Cerebellar cortex (tissue), 1 donor: Measurements from ENCODE around the gene PEX19.

ENCODE experiments used
- DNase-seq: peaks from one replicate; pipeline ENCODE4 v3.0.0-alpha.2; 2015; ENCODE audit warnings: low spot score

PEX19 gene

GRCh38 chr1:160277987-160278386, 6.9 kb downstream of the PEX19 start:
- no peak for DNase-seq

DNA sequence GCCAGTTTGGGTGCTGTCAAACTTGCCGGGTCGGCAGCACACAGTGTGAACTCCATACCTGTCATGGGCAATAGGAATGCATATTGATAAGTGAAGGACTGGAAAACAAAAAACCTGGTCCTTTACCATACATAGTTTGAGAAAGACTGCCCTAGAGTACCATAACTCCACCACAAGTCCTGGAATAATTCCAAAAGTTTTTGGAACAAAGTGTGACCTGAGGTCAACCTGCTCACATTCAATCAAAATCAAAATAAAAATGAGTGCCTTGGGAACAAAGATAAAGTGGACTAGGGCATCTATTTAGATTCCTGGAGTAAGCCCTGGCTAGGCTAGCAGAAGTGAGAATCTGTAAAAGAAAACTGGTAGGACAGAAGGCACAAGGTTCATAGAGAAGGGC, 7.6 kb downstream of the PEX19 start:
- DNase-seq, result no peak

DNA sequence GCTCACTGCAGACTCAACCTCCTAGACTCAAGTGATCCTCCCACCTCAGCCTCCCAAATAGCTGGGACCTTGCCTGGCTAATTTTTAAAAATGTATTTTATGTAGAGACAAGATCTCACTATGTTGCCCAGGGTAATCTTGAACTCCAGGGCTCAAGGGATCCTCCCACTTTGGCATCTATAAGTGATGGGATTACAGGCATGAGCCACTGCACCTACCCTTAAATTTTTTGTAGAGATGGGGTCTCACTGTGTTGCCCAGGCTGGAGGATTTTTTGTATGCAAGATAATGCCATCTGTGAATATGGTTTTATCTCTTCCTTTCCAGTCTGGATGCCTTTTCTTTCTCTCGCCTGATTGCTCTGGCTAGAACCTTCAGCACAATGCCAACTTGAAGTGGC, 13.9 kb downstream of the PEX19 start:
- no peak for DNase-seq

DNA sequence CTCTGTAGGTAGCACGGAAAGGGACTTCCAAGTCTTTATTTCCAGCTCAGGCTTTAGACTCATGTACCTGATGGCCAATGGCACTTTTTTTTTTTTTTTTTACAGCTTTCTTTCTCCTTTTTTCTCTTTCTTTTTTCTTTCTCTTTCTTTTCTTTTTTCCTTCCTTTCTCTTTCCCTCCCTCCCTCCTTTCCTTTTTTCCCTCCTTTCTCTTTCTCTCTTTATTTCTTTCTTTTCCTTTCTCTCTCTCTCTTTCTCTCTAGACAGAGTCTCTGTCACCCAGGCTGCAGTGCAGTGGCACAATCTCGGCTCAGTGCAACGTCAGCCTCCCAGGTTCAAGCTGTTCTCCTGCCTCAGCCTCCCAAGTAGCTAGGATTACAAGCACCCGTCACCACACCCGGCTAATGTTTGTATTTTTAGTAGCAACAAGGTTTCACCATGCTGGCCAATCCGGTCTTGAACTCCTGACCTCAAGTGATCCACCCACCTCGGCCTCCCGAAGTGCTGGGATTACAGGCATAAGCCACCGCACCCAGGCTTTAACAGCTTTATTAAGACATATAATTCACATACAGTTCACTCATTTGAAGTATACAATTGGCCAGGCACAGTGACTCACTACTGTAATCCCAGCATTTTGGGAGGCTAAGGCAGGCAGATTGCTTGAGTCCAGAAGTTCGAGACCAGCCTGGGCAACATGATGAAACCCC, 17.5 kb downstream of the PEX19 start:
- no peak for DNase-seq

DNA sequence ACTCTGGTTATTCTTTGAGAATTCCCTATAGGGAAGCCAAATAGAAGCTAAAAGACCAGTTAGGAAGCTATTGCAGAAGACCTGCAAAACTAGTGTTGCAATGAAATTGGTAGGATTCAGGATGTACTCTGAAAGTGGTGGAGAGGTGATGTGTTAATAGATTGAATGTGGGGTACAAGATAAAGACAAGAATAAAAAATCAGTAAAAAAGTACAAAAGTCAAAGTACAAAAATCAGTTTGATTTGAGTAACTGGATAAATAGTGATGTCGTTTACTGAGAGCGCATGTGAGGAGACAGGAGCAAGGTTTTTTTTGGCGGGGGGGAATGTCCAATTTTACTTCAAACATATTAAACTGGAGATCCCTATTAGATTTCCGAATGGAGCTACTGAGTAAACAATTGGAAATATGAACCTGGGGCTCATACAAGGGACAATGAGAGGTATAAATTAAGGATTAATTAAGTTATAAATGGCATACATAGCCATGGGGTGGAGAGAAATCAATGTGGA, 20.1 kb downstream of the PEX19 start:
- no peak for DNase-seq

DNA sequence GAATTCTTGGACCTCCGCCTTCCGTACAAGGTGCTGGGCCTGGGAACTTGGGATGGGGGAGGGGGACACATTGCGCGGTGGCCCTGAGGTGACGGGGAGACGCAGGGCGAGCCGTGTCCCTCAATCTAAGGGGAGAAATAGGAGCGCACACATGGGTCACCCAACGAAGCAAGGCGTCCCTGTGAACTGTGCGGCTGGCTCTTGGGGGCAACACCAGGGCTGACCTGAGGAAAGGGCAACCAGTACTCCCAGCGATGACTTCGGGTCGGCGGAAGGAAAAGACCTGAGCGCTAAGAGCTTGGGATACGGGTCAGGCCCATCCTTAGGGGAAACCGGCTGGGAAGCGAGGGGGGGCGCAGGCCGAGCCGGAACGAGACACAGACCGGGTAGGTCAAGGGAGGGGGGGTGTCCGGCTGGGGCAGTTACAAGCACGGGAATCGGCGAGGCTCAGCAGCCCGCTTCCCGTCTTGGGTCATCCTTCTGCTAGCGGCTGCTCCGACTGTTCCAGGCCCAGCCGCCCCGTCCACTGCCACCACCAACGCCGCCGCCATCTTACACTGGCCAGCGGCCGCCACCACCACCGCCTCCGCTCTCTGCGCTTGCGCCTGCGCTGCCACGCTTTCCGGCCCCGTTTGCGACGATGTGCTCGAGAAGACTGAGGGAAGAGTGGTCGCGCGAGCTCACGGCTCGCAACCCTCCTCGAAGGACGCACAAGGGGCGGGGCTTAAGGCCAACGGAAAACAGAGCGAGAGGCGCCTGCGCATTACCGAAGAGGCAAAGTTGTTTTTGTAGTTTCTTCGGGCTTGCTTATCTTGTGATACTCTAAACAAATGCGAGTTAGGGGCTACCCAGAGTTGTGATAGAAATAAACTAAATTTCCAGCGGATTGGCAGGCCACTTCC, 22.8 kb downstream of the PEX19 start, which contains the start of gene DCAF8:
TSS of gene DCAF8 (minus strand) at position 657 of the 902 bp plus-strand sequence. CDS start 18,541 bp downstream, outside the sequence.
- peak; percentile 97 for DNase-seq

DNA sequence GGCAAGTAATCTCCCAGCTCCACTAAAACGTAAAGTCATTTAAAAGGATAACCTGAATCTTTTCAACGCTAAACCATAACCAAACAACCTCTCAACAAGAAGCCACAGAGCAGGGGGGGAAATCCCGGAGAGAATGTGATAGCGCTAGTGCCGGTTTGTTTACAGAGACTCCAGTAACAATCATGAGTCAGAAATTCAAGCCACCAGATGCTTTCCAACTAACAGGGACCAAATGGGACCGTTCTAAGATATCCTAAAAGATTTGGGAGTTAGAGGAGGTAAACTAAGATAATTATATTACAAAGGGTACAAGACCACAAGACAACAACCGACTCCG, 23.4 kb downstream of the PEX19 start:
- peak; percentile 57 for DNase-seq

DNA sequence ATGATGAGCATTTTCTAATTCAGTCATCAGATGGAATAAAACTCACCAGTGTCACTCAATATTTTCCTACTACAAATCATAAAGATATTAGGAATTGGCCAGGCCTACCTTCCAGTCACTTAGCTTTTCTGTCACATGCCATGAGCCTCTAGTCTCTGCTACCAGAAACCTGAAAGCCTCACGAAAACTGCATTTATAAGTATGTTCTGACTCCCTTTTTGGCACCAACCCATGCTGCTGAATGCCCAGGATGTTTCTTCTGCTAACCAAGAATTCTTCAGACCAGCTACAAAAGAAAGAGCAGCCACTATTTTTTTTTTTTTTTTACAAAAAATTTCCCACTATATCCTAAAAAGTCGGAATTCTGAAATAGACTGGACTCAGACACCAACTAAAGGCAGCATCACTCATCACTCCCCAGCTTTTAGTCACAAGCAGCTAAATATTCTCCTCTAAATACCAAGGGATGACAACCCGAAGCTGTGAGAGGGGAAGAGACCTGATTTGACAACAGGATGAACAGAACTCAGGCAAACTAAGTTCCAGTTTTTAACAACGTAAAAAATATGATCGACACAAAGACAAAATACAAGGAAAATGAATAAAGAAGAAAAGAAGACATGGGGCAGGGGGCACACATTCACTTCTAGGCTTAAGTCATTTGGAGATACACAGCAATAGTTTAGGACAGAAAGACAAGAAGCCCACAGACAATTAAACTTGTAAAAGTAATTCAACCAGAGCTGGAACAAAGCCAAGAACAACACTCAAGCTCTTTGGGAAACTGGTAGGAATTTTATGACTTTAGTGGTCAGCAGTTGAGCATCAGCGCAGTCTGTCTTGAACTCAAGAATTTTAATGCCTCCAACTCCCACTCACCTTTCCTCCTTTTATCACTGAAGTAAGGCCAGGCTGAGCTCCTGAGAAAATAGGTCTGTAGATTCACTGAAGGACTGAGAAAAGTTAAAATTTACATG, 24.2 kb downstream of the PEX19 start:
- DNase-seq, result no peak

DNA sequence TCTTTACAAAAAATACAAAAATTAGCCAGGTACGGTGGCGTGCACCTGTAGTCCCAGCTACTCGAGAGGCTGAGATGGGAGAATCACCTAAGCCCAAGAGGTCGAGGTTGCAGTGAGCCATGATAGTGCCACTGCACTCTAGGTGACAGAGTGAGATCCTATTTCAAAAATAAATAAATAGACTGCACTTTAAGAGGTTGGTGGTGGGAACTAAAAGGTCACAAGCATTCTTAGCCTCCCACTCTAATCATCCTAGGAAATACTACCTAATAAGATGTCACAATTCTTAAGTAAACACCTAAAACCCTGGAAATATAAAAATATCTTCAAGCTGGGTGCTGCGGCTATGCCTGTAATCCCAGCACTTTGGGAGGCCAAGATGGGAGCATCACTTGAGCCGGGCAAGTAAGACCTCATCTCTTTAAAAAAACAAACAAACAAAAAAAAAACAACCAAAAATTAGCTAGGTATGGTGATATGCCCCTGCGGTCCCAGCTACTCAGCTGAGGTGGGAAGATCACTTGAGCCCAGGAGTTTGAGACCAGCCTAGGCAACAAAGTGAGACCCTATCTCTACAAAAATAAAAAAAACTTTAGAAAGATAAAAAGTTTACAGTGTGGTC, 26.6 kb downstream of the PEX19 start:
- no peak for DNase-seq

- no peak for DNase-seq
Observed at GRCh38 chr1:160257411-160258015, 27.4 kb downstream of the PEX19 start.

- DNase-seq, result no peak
Observed at GRCh38 chr1:160256396-160257046, 28.4 kb downstream of the PEX19 start.

DNA sequence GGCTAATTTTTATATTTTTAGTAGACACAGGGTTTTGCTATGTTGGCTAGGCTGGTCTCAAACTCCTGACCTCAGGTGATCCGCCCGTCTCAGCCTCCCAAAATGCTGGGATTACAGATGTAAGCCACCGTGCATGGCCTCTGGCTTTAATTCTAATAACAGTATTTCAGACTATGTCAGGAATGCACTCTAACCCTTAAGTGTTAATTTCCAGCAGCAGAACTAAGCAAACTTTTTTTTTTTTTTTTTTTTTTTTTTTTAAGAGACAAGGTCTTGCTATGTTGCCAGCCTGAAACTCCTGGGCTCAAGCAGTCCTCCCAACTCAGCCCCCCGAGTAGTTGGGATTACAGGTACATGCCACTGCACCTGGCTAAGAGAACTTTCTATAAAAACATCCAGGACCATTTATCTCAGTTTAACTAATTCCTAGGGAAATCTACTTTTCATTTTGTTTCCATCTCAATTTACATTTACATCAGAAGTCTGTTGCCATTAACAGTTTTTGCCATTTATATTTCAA, 29.1 kb downstream of the PEX19 start:
- DNase-seq, result no peak

DNA sequence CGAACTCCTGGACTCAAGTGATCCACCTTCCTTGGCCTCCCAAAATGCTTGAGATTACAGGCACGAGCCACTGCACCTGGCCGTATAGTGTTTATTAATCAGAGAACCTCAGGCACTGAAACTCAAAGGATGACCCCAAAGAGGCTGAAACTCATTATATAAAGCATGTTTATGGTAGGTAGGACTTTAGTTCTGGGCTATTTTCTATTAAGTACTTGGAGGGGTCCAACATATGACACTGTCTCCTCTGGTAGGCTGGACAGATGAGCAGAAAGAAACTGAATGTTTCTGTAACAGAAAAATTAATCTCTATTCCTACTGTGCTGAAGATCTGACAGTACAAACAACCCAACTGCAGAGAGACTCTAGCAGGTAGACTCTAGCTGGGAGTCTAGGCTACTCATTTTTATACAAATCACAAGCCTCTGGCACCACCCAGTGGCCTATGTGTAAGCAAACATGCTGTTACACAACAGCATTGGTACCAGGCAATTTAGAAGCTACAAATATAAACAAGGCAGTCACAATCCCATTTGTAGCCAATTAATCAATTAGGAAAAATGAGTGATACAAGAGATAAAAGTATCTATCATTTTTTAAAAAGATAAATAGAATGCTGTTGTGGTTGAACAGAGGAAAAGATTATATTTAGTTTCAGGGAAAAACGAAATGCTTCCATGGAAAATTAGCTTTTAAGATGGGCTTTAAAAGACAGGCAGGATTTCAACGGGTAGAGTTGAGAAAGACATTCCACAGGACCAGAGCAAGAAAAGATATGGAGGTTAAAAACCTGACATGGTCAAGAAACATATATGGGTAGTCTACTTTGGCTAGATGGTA, 33.0 kb downstream of the PEX19 start:
- peak; percentile 97 for DNase-seq

DNA sequence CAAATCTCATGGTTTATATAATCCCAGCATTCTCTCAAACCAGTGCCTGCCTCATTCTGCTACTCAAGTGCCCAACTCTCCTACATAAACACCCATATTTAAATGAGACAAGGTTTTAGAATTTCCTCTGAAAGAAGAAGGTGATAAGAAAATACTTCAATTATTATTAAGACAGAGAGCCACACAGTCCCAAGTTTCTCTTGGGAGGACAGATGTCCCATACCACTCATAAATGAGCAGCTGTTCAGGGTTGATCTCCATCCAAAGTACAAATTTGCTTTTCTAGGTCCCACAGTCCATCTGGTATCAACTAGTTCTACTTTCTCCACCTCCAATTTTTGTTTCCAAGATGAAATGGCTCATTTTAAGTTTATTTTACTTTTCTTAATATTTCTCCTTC, 33.9 kb downstream of the PEX19 start:
- DNase-seq, result peak; percentile 60

GRCh38 chr1:160247053-160247452, 37.9 kb downstream of the PEX19 start:
- peak; percentile 41 for DNase-seq

DNA sequence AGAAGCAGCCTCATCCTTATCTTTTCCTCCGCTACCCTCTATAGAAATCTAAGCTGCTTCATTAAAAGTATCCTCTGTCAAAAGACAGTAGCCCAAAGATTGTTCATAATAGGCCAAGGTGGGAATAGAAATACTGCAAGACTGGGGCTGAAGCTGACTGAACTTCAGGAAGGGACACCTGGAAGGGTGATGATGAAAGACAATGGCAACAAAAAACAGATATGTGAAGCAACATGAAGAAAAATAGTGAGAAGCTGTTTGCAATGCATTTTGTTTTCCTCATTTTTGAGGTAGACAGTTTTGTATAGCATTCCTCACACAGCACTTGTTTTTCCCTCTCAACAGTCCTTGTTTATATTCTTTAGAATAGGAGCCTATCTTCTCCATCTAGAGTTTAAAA, 39.5 kb downstream of the PEX19 start:
- DNase-seq, result no peak

- peak; percentile 75 for DNase-seq
Observed at GRCh38 chr1:160244209-160244608, 40.7 kb downstream of the PEX19 start.

GRCh38 chr1:160243767-160244166, 41.2 kb downstream of the PEX19 start:
- DNase-seq, result peak; percentile 96

DNA sequence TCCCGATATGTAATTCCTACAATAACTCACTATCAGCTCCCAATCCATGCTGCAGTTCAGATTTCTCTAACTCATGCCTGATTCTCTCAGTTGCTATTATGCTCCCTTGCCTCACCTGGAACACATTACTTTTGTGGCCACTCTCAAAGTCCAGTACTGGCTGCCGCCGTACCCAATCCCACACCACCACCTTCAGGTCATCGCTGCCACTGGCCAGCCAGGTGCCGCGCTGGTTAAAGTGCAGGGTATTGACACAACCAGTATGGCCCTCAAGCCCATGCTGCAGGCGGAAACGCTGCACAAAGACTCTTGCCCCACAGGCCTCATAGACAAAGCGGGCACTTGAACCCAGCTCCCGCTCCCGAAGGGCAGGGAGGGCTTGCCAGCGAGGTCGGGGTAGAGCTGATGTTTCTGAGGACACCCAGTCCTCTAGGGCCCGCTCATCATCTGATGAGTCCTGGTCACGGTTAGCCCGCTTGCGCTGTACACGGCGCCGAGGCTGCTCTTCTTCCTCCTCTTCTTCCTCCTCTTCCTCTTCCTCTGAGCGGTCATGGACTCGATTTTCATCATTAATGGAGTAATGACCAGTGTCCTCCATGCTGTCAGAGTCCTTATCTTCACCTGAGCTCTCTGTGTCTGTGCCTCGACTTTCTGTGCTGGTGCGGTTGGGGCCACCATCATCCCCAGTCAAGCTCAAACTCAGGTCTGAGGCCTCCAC, 45.2 kb downstream of the PEX19 start:
- no peak for DNase-seq
